Measurements from ENCODE around the gene TNFSF10.
A peak's percentile ranks its signal among the peaks of the same experiment; 100 is the strongest.
"Not testable (repeated sequence)": the region's sequence is repeated elsewhere in the genome, so short reads cannot be mapped to it uniquely, and the experiment has no call there.

TNFSF10 gene

GRCh38 chr3:172543884-172544283 lies 20.7 kb upstream of the TNFSF10 start:
- no peak for DNase-seq

GRCh38 chr3:172543419-172543818 lies 20.2 kb upstream of the TNFSF10 start:
- DNase-seq: no peak

DNA sequence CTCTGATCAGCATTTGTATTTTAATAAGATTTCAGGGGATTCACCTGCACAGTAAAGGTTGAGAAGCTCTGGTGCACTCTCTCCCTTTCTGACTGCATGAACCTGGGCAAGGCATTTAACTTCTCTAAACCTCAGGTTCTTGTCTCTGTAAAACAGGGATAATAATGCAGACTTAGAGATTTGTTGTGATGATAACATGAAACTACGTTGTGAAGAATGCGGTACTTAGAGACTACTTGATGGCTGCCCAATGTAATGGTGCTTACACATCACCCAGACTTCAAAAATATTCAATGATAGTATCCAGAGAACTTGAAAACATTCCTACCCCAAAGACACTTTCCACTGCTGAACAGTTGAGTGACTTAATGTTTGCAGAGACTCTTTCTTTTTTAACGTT lies 19.8 kb upstream of the TNFSF10 start:
- DNase-seq: no peak

GRCh38 chr3:172541945-172542488 lies 18.8 kb upstream of the TNFSF10 start:
- no peak for DNase-seq

DNA sequence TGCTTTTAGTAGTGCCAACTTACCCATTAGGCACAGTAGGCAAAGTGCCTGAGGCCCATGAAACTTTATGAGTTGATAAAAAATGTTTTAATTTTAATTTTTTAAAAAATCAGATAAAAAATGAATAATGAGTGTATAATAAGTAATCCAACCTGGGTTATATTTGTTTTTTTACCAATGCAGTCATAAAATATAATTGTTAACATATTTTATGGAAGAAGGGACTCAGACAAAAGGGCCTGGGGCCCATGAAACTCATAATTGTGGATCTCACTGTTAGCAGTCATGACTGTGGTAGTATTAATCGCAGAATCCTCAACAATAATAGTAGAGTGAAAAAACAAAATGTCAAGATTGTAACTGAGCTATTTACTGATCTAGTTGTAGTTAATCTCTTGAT lies 16.8 kb upstream of the TNFSF10 start:
- DNase-seq: no peak

GRCh38 chr3:172539273-172539672 lies 16.0 kb upstream of the TNFSF10 start:
- no peak for DNase-seq

- no peak for DNase-seq
Observed at GRCh38 chr3:172538368-172539151, 15.3 kb upstream of the TNFSF10 start.

- no peak for DNase-seq
Observed at GRCh38 chr3:172537507-172538158, 14.4 kb upstream of the TNFSF10 start.

- no peak for DNase-seq
Observed at GRCh38 chr3:172536993-172537419, 13.8 kb upstream of the TNFSF10 start.

GRCh38 chr3:172536505-172536904 lies 13.3 kb upstream of the TNFSF10 start:
- no peak for DNase-seq

DNA sequence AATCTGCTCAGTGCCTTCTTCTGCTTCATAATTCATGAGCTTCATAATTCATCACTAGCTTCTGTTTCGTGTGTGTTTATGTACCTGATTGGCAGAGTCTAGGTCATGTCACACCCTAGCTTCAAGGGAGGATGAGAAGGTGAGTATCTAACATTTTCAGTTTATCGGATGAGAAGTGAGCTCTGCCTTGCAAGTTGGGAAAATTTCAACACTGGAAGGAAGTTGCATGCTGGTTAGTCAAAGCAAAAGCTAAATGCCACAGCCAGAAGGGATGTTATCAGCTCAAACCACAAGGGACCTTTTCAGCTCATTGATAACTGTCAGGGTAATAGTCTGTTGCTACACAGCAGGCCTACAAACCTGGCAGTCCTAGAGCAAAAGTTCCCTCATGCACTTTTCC lies 7.3 kb upstream of the TNFSF10 start:
- no peak for DNase-seq

GRCh38 chr3:172530101-172530561 lies 6.9 kb upstream of the TNFSF10 start:
- DNase-seq: no peak

- DNase-seq: no peak
Observed at GRCh38 chr3:172528677-172529076, 5.4 kb upstream of the TNFSF10 start.

- no peak for DNase-seq
Observed at GRCh38 chr3:172527306-172527705, 4.1 kb upstream of the TNFSF10 start.

DNA sequence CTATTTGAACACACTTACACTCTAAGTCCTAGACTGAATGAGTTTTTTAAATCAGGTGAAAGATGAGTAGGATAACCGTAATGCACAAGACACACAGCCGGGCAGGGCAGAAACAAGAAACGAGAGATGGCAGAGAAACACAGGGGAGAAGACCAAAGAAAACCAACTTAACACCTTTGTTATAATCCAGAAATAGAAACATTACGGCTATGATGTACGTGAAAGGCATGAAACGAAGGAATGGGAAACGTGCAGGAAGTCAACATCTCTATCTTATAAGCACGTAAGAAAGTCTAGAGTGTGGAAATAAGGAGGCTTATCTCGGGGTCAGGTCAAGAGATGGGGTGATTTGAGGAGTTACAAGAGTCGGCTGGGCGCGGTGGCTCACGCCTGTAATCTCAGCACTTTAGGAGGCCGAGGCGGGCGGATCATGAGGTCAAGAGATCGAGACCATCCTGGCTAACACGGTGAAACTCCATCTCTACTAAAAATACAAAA lies 1.9 kb upstream of the TNFSF10 start:
- DNase-seq: no peak

- DNase-seq: no peak
Observed at GRCh38 chr3:172524611-172525010, 1.4 kb upstream of the TNFSF10 start.

GRCh38 chr3:172521837-172522726 lies 1.1 kb downstream of the TNFSF10 start:
- not testable (repeated sequence) for DNase-seq

- DNase-seq: no peak
Observed at GRCh38 chr3:172520301-172520831, 2.9 kb downstream of the TNFSF10 start.

- DNase-seq: no peak
Observed at GRCh38 chr3:172519740-172520139, 3.5 kb downstream of the TNFSF10 start.

- DNase-seq: no peak
Observed at GRCh38 chr3:172518929-172519640, 4.1 kb downstream of the TNFSF10 start.

GRCh38 chr3:172517859-172518466 lies 5.3 kb downstream of the TNFSF10 start:
- peak; percentile 28 to 73 for DNase-seq

Measured in stimulated activated CD4-positive, alpha-beta T cell treated with anti-CD3 and anti-CD28 coated beads, Interleukin-4, amount 100 ng/mL, for 4 hours (primary cell).